IMR-90 (cell line): ENCODE data around the gene ZNF850. TPM values are rescaled to one million over a fixed set of nuclear protein-coding genes. Genes with fewer than 3 reads are reported as not detected.

ENCODE experiments used
- ATAC-seq: fragments of 200-7000 bp; cut with Tn5 transposase; 2 replicates; pipeline ENCODE4 v1.9.1; 2020; ENCODE audit warnings: low read depth, mild to moderate bottlenecking, moderate library complexity
- BruUV-seq: library from RNA; stranded (reverse); fragments of 400-500 nt; replicated peaks from 2 replicates; lab custom pipeline; 2021; lab: Mats Ljungman, UMichigan
- CTCF ChIA-PET: fragments of 300-600 bp; formaldehyde crosslinking; extraction: SDS; loops from one replicate; lab custom pipeline; 2021; ENCODE audit warnings: antibody characterized with exemption; lab: Yijun Ruan, JAX
- POLR2A ChIA-PET: fragments of 300-600 bp; sonication (Branson Sonifier 250); formaldehyde crosslinking; loops from one replicate; lab custom pipeline; 2022; ENCODE audit warnings: antibody characterized with exemption; ENCODE audit not compliant: unreplicated experiment; lab: Charles Lee
- DNase-seq: peaks from one replicate; pipeline ENCODE4 v3.0.0; 2013
- H2AFZ ChIP-seq: replicated peaks from 2 replicates; pipeline ENCODE3; 2013; ENCODE audit warnings: low read length, mild to moderate bottlenecking; ENCODE audit not compliant: poor library complexity
- H2AK5ac ChIP-seq: 2 replicates; pipeline ENCODE4 v1.6.1; 2013; ENCODE audit warnings: low read depth, low read length, inconsistent platforms
- H2AK9ac ChIP-seq: replicated peaks from 2 replicates; pipeline ENCODE3; 2013; ENCODE audit warnings: mild to moderate bottlenecking, low read depth, low read length, moderate library complexity; ENCODE audit not compliant: poor library complexity
- H2BK120ac ChIP-seq: 2 replicates; pipeline ENCODE4 v1.6.1; 2013; ENCODE audit warnings: low read depth, low read length, inconsistent platforms
- H2BK15ac ChIP-seq: 3 replicates; pipeline ENCODE4 v1.6.1; 2013; ENCODE audit warnings: low read depth, low read length, inconsistent platforms
- H2BK20ac ChIP-seq: 2 replicates; pipeline ENCODE4 v1.6.1; 2013; ENCODE audit warnings: low read depth, mild to moderate bottlenecking, inconsistent platforms, low read length, moderate library complexity
- H2BK5ac ChIP-seq: 2 replicates; pipeline ENCODE4 v1.6.1; 2013; ENCODE audit warnings: mild to moderate bottlenecking, low read depth, low read length, inconsistent platforms; ENCODE audit not compliant: poor library complexity, severe bottlenecking
- H3K14ac ChIP-seq: replicated peaks from 2 replicates; pipeline ENCODE4 v1.6.1; 2013; ENCODE audit warnings: low read depth, low read length, inconsistent platforms
- H3K18ac ChIP-seq: 2 replicates; pipeline ENCODE4 v1.6.1; 2013; ENCODE audit warnings: low read depth, low read length, control low read depth
- H3K23ac ChIP-seq: 2 replicates; pipeline ENCODE4 v1.6.1; 2013; ENCODE audit warnings: low read depth, low read length, inconsistent platforms
- H3K27ac ChIP-seq: 2 replicates; pipeline ENCODE4 v1.5.1; 2013; ENCODE audit warnings: mild to moderate bottlenecking, control low read depth, low read length; ENCODE audit not compliant: insufficient read depth
- H3K27me3 ChIP-seq: 2 replicates; pipeline ENCODE4 v1.6.1; 2013; ENCODE audit warnings: low read length; ENCODE audit not compliant: control insufficient read depth, insufficient read depth
- H3K36me3 ChIP-seq: 2 replicates; pipeline ENCODE4 v1.6.1; 2013; ENCODE audit warnings: low read length, mixed read lengths; ENCODE audit not compliant: control insufficient read depth, insufficient read depth
- H3K4ac ChIP-seq: 2 replicates; pipeline ENCODE4 v1.6.1; 2013; ENCODE audit warnings: low read depth, low read length, inconsistent platforms
- H3K4me1 ChIP-seq: 2 replicates; pipeline ENCODE4 v1.6.1; 2013; ENCODE audit warnings: low read length, mixed read lengths; ENCODE audit not compliant: control insufficient read depth, insufficient read depth
- H3K4me2 ChIP-seq: 2 replicates; pipeline ENCODE4 v1.6.1; 2013; ENCODE audit warnings: low read depth, mild to moderate bottlenecking, control low read depth, low read length, moderate library complexity
- H3K4me3 ChIP-seq: 2 replicates; pipeline ENCODE4 v1.5.1; 2013; ENCODE audit warnings: low read depth, mild to moderate bottlenecking, control low read depth, low read length, moderate library complexity; ENCODE audit not compliant: insufficient read depth
- H3K56ac ChIP-seq: 2 replicates; pipeline ENCODE4 v1.6.1; 2013; ENCODE audit warnings: low read length, inconsistent platforms; ENCODE audit not compliant: insufficient read depth; ENCODE audit errors: extremely low read depth
- H3K79me1 ChIP-seq, 2 experiments: 2 replicates each; pipeline ENCODE4 v1.6.1; 2013; ENCODE audit warnings: low read length in 2 of 2, inconsistent platforms in 1 of 2, low read depth in 1 of 2
- H3K9ac ChIP-seq: 2 replicates; pipeline ENCODE4 v1.6.1; 2013; ENCODE audit warnings: low read depth, low read length, control low read depth
- H3K9me1 ChIP-seq: 2 replicates; pipeline ENCODE4 v1.6.1; 2013; ENCODE audit warnings: low read length, inconsistent platforms; ENCODE audit not compliant: insufficient read depth
- H3K9me3 ChIP-seq: 2 replicates; pipeline ENCODE4 v1.6.1; 2013; ENCODE audit warnings: low read length; ENCODE audit not compliant: control insufficient read depth, insufficient read depth
- H4K20me1 ChIP-seq: 2 replicates; pipeline ENCODE4 v1.6.1; 2013; ENCODE audit warnings: low read length, inconsistent platforms; ENCODE audit not compliant: insufficient read depth
- H4K5ac ChIP-seq: 2 replicates; pipeline ENCODE4 v1.6.1; 2013; ENCODE audit warnings: mild to moderate bottlenecking, low read depth, low read length, control low read depth
- H4K8ac ChIP-seq, 2 experiments: 2 replicates each; pipeline ENCODE4 v1.6.1; 2013; ENCODE audit warnings: low read depth in 2 of 2, low read length in 2 of 2, control low read depth in 1 of 2, inconsistent platforms in 1 of 2
- H4K91ac ChIP-seq: 2 replicates; pipeline ENCODE4 v1.6.1; 2013; ENCODE audit warnings: low read depth, low read length, inconsistent platforms; ENCODE audit not compliant: insufficient read depth
- BHLHE40 ChIP-seq: fragments of 150-350 bp; IDR thresholded peaks from 2 replicates; pipeline ENCODE4 v1.6.1; 2016; ENCODE audit warnings: mild to moderate bottlenecking, low read depth, low read length
- CEBPB ChIP-seq: IDR thresholded peaks from 2 replicates; pipeline ENCODE4 v1.6.1; 2012; ENCODE audit warnings: low read depth, low read length, improper control_type of control experiment
- MAZ ChIP-seq: IDR thresholded peaks from 2 replicates; pipeline ENCODE4 v1.6.1; 2012; ENCODE audit warnings: low read depth, mild to moderate bottlenecking, low read length, improper control_type of control experiment, moderate library complexity, borderline replicate concordance
- RAD21 ChIP-seq: IDR thresholded peaks from 2 replicates; pipeline ENCODE4 v1.6.1; 2012; ENCODE audit warnings: low read length, improper control_type of control experiment
- RCOR1 ChIP-seq: IDR thresholded peaks from 2 replicates; pipeline ENCODE4 v1.6.1; 2012; ENCODE audit warnings: mild to moderate bottlenecking, low read length, improper control_type of control experiment; ENCODE audit not compliant: insufficient replicate concordance
- SMC3 ChIP-seq: fragments of 150-350 bp; IDR thresholded peaks from 2 replicates; pipeline ENCODE4 v1.6.1; 2016; ENCODE audit warnings: low read depth, mild to moderate bottlenecking, antibody characterized with exemption, low read length, moderate library complexity
- WGBS, 2 experiments: methylation state at CpG; one replicate each; pipeline versions ENCODE4 v1.1.5 to v1.1.7; 2013; ENCODE audit warnings: missing lambda C conversion rate in 2 of 2; ENCODE audit not compliant: insufficient read length in 1 of 2; ENCODE audit errors: extremely low coverage in 2 of 2; 5-methylcytosine and 5-hydroxymethylcytosine counted together
- dilution Hi-C: fragments of 300-500 bp; cut with HindIII; formaldehyde crosslinking; loops from one replicate; pipeline ENCODE4 v1.14.3; 2018; ENCODE audit warnings: low sequenced_read_pairs; ENCODE audit not compliant: unreplicated experiment
- in situ Hi-C: fragments of 300-500 bp; cut with MboI; formaldehyde crosslinking; loops from 3 replicates; pipeline ENCODE4 v1.14.3; 2019; ENCODE audit warnings: low sequenced_read_pairs, inconsistent platforms, mixed read lengths
- intact Hi-C: fragments of 100-400 bp; cut with micrococcal nuclease; formaldehyde crosslinking; loops from 2 replicates; pipeline ENCODE4 v1.10.0; 2022
- polyA plus RNA-seq, 3 experiments: library from polyadenylated mRNA; depleted of rRNA; stranded (reverse); fragments of >200 nt; gene quantifications; 2 replicates each; pipeline ENCODE4 v1.2.3, GENCODE V29; 2012; ENCODE audit warnings: low replicate concordance in 1 of 3
- total RNA-seq: library from RNA; depleted of rRNA; stranded (reverse); fragments of >200 nt; gene quantifications from 2 replicates; pipeline ENCODE4 v1.2.3, GENCODE V29; 2012; rRNA removed

Gene ZNF850
- total and polyA plus RNA-seq, 2 of the 4 experiments (the other 2 are of a cell fraction), result 1.1 to 7.2 TPM

DNA sequence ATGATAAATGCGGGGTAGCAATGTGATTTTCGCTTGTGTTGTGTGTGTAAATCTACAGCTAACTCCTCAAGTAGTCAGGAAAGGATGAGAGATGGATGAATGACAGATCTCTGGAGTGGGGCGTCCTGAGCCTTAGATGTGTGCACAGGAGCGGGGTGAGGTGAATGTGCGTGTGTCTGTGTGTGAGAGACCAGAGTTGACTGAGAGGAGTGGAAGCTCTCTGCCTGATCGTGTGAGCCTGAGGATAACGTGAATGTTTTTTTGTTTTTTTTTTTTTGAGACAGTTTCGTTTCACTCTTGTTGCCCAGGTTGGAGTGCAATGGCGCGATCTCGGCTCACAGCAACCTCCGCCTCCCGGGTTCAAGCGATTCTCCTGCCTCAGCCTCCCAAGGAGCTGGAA, 106.8 kb downstream of the ZNF850 start:
- H3K27me3 ChIP-seq, result no peaks in the 10 kb centered on the region
- ChIA-PET CTCF (no interaction called here), POLR2A (no interaction called here)
- no peak overlapping the region for H4K5ac ChIP-seq
- H4K91ac ChIP-seq, result no peak overlapping the region
- 80% methylated on average over 2 of the region's 14 CpGs; no CpG with 5 or more reads in 1 of the 2 experiments for WGBS, 2 experiments
- dilution Hi-C loops (no loop called here), in situ Hi-C loops (no loop called here), intact Hi-C loops (loop anchor here (2.0 to 5.0 kb wide), 2 partner anchors 91 to 474 kb away; no protein-coding TSS in a partner anchor)
- no peak overlapping the region for H2BK120ac ChIP-seq
- no peak overlapping the region for H2BK20ac ChIP-seq
- H3K4me1 ChIP-seq, result peaks cover 2% of the 10 kb centered on the region; the same call in 1 of the 2 replicates
- no peak overlapping the region for H2AK9ac ChIP-seq
- H3K56ac ChIP-seq, result no peak overlapping the region
- no peak overlapping the region for H3K23ac ChIP-seq
- H2AFZ ChIP-seq, result no peak overlapping the region
- peaks cover 18% of the 10 kb centered on the region for H3K9me3 ChIP-seq
- no peak overlapping the region for H3K27ac ChIP-seq
- ATAC-seq (no peak), DNase-seq (no peak)
- H4K20me1 ChIP-seq, result no peaks in the 10 kb centered on the region
- H3K4me3 ChIP-seq, result peak overlapping the region; percentile 67
- no peak overlapping the region for H2BK15ac ChIP-seq
- no peak overlapping the region for H3K4ac ChIP-seq
- no peak overlapping the region for H3K18ac ChIP-seq
- H3K4me2 ChIP-seq, result peak overlapping the region; percentile 88
- no peaks in the 10 kb centered on the region for H3K9me1 ChIP-seq
- H2AK5ac ChIP-seq, result no peak overlapping the region
- H4K8ac ChIP-seq, result no peak overlapping the region; a peak in 2 of 4 replicates
- BruUV-seq, result no TSS peak
- H3K36me3 ChIP-seq, result peaks cover 16% of the 10 kb centered on the region
- TF ChIP-seq MAZ (no peak), BHLHE40 (no peak), RAD21 (no peak), SMC3 (no peak), RCOR1 (no peak), CEBPB (no peak)
- no peak overlapping the region for H3K9ac ChIP-seq
- H3K14ac ChIP-seq, result no peak overlapping the region
- peaks cover 16 to 18% of the 10 kb centered on the region in 2 experiments for H3K79me1 ChIP-seq
- no peak overlapping the region for H2BK5ac ChIP-seq

Other genes starting within 250 kb of the ZNF850 start
- 11.3 and 15.0 TPM in 2 replicates for gene ZNF260, start 244.5 kb downstream of the ZNF850 start, total RNA-seq
- 2.5 and 4.0 TPM in 2 replicates for gene ZNF260, start 244.5 kb downstream of the ZNF850 start, polyA plus RNA-seq (2012; rRNA removed)
- gene ZNF529, start 199.5 kb downstream of the ZNF850 start, total RNA-seq, result 6.8 and 8.6 TPM in 2 replicates
- 2.4 and 2.7 TPM in 2 replicates for gene ZNF529, start 199.5 kb downstream of the ZNF850 start, polyA plus RNA-seq (2012; rRNA removed)
- gene ZNF382, start 167.5 kb downstream of the ZNF850 start, total RNA-seq, result 1.9 and 4.5 TPM in 2 replicates
- gene ZNF382, start 167.5 kb downstream of the ZNF850 start, polyA plus RNA-seq (2012; rRNA removed), result 0.59 and 0.80 TPM in 2 replicates
- 9.1 and 12.8 TPM in 2 replicates for gene ZNF461, start 106.0 kb downstream of the ZNF850 start, total RNA-seq
- gene ZNF461, start 106.0 kb downstream of the ZNF850 start, polyA plus RNA-seq (2012; rRNA removed), result 2.2 TPM in 2 replicates
- gene ZNF567, start 85.2 kb downstream of the ZNF850 start, total RNA-seq, result 5.3 and 6.1 TPM in 2 replicates
- gene ZNF567, start 85.2 kb downstream of the ZNF850 start, polyA plus RNA-seq (2012; rRNA removed), result 3.4 and 3.8 TPM in 2 replicates
- 4.3 and 6.4 TPM in 2 replicates for gene ZNF790, start 65.6 kb upstream of the ZNF850 start, total RNA-seq
- gene ZNF790, start 65.6 kb upstream of the ZNF850 start, polyA plus RNA-seq (2012; rRNA removed), result 0.97 and 1.5 TPM in 2 replicates
- 2.5 and 3.0 TPM in 2 replicates for gene ZNF345, start 78.1 kb upstream of the ZNF850 start, total RNA-seq
- 1.5 and 1.8 TPM in 2 replicates for gene ZNF345, start 78.1 kb upstream of the ZNF850 start, polyA plus RNA-seq (2012; rRNA removed)
- 3.0 and 3.3 TPM in 2 replicates for gene ZNF829, start 143.5 kb upstream of the ZNF850 start, total RNA-seq
- gene ZNF829, start 143.5 kb upstream of the ZNF850 start, polyA plus RNA-seq (2012; rRNA removed), result 0.46 and 0.58 TPM in 2 replicates
- gene ZNF568, start 143.5 kb upstream of the ZNF850 start, total RNA-seq, result 7.3 and 10.6 TPM in 2 replicates
- 2.3 and 3.0 TPM in 2 replicates for gene ZNF568, start 143.5 kb upstream of the ZNF850 start, polyA plus RNA-seq (2012; rRNA removed)